ENCODE measurements around the gene CFAP73.

DNA sequence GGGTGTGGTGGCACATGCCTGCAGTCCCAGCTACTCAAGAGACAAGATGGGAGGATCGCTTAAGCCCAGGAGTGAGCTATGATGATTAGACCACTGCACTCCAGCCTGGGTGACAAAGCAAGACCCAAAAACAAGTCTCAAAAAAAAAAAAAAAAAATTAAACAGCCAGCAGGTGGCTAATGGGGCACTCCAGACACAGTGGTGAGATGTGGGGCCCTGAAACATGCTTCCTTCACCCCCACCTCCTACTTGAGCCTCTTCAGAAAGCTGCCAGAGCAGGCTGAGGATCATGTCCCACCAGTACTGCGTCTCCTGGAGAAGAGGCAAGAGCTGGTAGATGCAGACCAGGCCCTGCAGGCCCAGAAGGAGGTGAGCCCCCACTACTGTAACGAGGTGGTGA lies 2.1 kb downstream of the CFAP73 start:
- TF ChIP-seq POLR2A (IDR thresholded peaks at IDR 0.05) (no peak), CTCF (IDR thresholded peaks at IDR 0.05) (no peak), POLR2AphosphoS5 (IDR thresholded peaks at IDR 0.05) (no peak)
